HL-60 (cell line): ENCODE results near the gene SPINT1.

Experiments
- DNase-seq, 2 experiments: peaks; one replicate each; pipeline ENCODE4 v3.0.0-alpha.2; 2010 to 2020; ENCODE audit warnings: low read depth in 1 of 2, low spot score in 1 of 2
- H3K27ac ChIP-seq: fragments of 250-450 bp; sonication (Bioruptor Pico); replicated peaks from 2 replicates; pipeline ENCODE4 v1.5.1; 2020; ENCODE audit warnings: mild to moderate bottlenecking, moderate library complexity
- H3K27me3 ChIP-seq: fragments of 250-450 bp; sonication (Bioruptor Pico); 2 replicates; pipeline ENCODE4 v1.5.1; 2021; ENCODE audit warnings: mild to moderate bottlenecking, moderate library complexity; ENCODE audit not compliant: insufficient read depth, poor library complexity, severe bottlenecking
- H3K4me3 ChIP-seq: replicated peaks from 2 replicates; pipeline ENCODE4 v1.5.1; 2011; ENCODE audit warnings: mild to moderate bottlenecking, control low read depth, low read length; ENCODE audit not compliant: insufficient read depth
- GABPA ChIP-seq: IDR thresholded peaks from 2 replicates; pipeline ENCODE4 v1.6.1; 2012; ENCODE audit warnings: low read depth
- POLR2AphosphoS5 ChIP-seq: IDR thresholded peaks from 2 replicates; pipeline ENCODE4 v1.6.1; 2012; ENCODE audit warnings: low read depth
- SPI1 ChIP-seq: IDR thresholded peaks from 2 replicates; pipeline ENCODE4 v1.6.1; 2012; ENCODE audit warnings: low read depth, mild to moderate bottlenecking, borderline replicate concordance
- TF ChIP-seq, protein P1 (sequence below): IDR thresholded peaks from 2 replicates; pipeline ENCODE4 v1.6.1; 2012; ENCODE audit warnings: low read depth; ENCODE audit not compliant: insufficient replicate concordance
- TF ChIP-seq, protein P2 (sequence below): IDR thresholded peaks from one replicate; pipeline ENCODE4 v1.5.1; 2011; ENCODE audit warnings: low read length, control low read depth, inconsistent platforms; ENCODE audit not compliant: insufficient read depth

The SPINT1 gene

DNA sequence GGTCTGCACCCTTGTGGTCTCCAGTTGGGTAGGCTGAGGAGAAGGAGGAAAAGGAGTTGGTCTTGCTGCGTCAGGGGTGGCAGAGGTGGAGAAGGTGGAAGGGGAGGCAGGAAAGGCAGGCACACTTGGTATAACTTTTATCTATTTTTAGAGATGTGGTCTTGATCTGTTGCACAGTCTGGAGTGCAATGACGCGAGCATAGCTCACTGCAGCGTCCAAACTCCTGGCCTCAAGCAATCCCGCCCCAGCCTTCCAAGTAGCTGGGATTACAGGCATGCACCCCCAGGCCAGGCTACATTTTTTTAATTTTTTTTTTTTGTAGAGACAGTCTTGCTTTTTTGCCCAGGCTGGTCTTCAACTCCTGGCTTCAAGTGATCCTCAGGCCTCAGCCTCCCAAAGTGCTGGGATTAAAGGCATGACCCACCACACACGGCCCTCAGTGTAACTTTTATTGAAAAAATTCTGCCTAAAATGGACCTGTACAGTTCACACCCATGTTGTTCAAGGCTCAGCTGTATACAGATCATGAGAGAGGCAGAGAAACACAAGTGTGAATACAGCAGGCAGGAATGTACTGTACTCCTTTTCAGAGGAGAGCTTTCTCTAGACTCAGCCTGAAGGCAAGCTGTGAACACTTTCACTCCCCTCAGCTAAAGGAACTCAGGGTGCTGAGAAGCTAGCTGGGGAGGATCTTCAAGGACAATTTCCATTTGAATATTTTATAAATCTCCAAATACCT is 32.3 kb downstream of the SPINT1 start:
- no peaks in the 10 kb centered on the region for H3K27me3 ChIP-seq
- no peak overlapping the region for H3K27ac ChIP-seq
- no peak for DNase-seq
- TF ChIP-seq, protein P1, sequence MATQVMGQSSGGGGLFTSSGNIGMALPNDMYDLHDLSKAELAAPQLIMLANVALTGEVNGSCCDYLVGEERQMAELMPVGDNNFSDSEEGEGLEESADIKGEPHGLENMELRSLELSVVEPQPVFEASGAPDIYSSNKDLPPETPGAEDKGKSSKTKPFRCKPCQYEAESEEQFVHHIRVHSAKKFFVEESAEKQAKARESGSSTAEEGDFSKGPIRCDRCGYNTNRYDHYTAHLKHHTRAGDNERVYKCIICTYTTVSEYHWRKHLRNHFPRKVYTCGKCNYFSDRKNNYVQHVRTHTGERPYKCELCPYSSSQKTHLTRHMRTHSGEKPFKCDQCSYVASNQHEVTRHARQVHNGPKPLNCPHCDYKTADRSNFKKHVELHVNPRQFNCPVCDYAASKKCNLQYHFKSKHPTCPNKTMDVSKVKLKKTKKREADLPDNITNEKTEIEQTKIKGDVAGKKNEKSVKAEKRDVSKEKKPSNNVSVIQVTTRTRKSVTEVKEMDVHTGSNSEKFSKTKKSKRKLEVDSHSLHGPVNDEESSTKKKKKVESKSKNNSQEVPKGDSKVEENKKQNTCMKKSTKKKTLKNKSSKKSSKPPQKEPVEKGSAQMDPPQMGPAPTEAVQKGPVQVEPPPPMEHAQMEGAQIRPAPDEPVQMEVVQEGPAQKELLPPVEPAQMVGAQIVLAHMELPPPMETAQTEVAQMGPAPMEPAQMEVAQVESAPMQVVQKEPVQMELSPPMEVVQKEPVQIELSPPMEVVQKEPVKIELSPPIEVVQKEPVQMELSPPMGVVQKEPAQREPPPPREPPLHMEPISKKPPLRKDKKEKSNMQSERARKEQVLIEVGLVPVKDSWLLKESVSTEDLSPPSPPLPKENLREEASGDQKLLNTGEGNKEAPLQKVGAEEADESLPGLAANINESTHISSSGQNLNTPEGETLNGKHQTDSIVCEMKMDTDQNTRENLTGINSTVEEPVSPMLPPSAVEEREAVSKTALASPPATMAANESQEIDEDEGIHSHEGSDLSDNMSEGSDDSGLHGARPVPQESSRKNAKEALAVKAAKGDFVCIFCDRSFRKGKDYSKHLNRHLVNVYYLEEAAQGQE, result no peak
- TF ChIP-seq SPI1, result no peak
- H3K4me3 ChIP-seq, result no peak overlapping the region

DNA sequence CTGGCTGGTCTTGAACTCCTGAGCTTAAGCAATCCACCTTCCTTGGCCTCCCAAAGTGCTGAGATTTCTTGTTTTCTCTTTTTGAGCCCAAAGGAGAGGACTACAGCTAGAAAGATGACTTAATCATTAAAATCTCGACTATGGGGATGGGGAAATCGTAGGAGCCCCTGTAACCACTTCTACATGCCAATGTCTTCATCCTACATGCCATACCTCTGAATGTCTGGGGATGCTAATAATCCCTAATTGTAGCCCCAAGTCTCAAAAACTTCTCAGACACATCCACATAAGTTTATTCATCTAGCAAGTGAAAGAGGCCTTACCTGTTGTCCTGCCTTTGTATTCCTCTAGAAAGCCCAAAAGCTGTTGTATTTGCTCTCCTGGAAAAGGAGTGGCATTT is 33.8 kb downstream of the SPINT1 start:
- TF ChIP-seq, protein P1, result no peak
- TF ChIP-seq SPI1 (no peak), POLR2AphosphoS5 (no peak), GABPA (no peak)
- TF ChIP-seq, protein P2, sequence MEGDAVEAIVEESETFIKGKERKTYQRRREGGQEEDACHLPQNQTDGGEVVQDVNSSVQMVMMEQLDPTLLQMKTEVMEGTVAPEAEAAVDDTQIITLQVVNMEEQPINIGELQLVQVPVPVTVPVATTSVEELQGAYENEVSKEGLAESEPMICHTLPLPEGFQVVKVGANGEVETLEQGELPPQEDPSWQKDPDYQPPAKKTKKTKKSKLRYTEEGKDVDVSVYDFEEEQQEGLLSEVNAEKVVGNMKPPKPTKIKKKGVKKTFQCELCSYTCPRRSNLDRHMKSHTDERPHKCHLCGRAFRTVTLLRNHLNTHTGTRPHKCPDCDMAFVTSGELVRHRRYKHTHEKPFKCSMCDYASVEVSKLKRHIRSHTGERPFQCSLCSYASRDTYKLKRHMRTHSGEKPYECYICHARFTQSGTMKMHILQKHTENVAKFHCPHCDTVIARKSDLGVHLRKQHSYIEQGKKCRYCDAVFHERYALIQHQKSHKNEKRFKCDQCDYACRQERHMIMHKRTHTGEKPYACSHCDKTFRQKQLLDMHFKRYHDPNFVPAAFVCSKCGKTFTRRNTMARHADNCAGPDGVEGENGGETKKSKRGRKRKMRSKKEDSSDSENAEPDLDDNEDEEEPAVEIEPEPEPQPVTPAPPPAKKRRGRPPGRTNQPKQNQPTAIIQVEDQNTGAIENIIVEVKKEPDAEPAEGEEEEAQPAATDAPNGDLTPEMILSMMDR, result no peak
- DNase-seq, result no peak
- H3K4me3 ChIP-seq, result no peak overlapping the region
- H3K27ac ChIP-seq, result no peak overlapping the region
- H3K27me3 ChIP-seq, result no peaks in the 10 kb centered on the region

DNA sequence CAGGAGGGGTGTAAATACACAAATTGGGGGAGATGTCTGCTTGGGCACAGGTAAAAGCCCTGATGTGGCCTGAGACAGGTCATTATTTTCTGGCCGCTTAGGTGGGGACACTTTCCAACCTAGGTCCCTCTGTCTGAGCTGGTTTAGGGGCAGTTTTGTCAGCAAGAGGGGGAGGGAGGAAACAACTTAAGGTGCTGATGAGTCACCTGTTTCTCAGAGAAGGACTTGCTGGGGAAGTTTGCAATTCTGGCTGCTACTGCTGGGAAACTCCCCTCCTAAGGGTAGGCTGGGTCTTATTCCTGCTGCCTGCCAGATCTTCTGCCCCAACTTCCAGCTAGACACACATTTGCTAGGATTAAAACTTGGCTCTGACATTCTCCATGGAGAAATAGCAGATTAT is 34.9 kb downstream of the SPINT1 start:
- Histone ChIP-seq H3K27me3 (no peaks in the 10 kb centered on the region), H3K4me3 (no peak overlapping the region), H3K27ac (no peak overlapping the region)
- TF ChIP-seq POLR2AphosphoS5 (no peak), SPI1 (no peak), GABPA (no peak)
- TF ChIP-seq, protein P1, result no peak
- TF ChIP-seq, protein P2, result no peak
- no peak for DNase-seq
